HG02884 (cell line): ENCODE results near the gene EIF3A.
A peak's percentile ranks its signal among the peaks of the same experiment; 100 is the strongest.
"Not testable (repeated sequence)": the region's sequence is repeated elsewhere in the genome, so short reads cannot be mapped to it uniquely, and the experiment has no call there.

Experiments used
- ATAC-seq: cut with Tn5 transposase; IDR thresholded peaks from one replicate; pipeline ENCODE4 v1.9.1; 2021; ENCODE audit warnings: mild to moderate bottlenecking, moderate library complexity; ENCODE audit not compliant: unreplicated experiment

Gene EIF3A

GRCh38 chr10:119059557-119059956 is 21.1 kb downstream of the EIF3A start:
- no peak for ATAC-seq

- no peak for ATAC-seq
These were observed 22.6 kb downstream of the EIF3A start for GRCh38 chr10:119058010-119058409.

- ATAC-seq = no peak
These were observed 25.1 kb downstream of the EIF3A start for GRCh38 chr10:119055472-119055871.

GRCh38 chr10:119051775-119052174 is 28.8 kb downstream of the EIF3A start:
- no peak for ATAC-seq

- no peak for ATAC-seq
These were observed 30.8 kb downstream of the EIF3A start for GRCh38 chr10:119049777-119050176.

- no peak for ATAC-seq
These were observed 31.3 kb downstream of the EIF3A start for GRCh38 chr10:119049361-119049760.

- ATAC-seq = no peak
These were observed 35.1 kb downstream of the EIF3A start for GRCh38 chr10:119045561-119045960.

- no peak for ATAC-seq
These were observed 38.4 kb downstream of the EIF3A start for GRCh38 chr10:119042169-119042568.

GRCh38 chr10:119041326-119041725 is 39.3 kb downstream of the EIF3A start:
- ATAC-seq = no peak

- ATAC-seq = no peak
These were observed 41.5 kb downstream of the EIF3A start for GRCh38 chr10:119039161-119039560.

- no peak for ATAC-seq
These were observed 49.0 kb downstream of the EIF3A start for GRCh38 chr10:119031496-119032059.

GRCh38 chr10:119030421-119031250 is 50.0 kb downstream of the EIF3A start:
- ATAC-seq = peak; percentile 55

- ATAC-seq = peak; percentile 12
These were observed 50.8 kb downstream of the EIF3A start, which contains the start of gene NANOS1 for GRCh38 chr10:119029613-119030420. Gene NANOS1 (plus strand): TSS chr10:119029714. CDS start chr10:119029802, 88 bp downstream.

GRCh38 chr10:119028900-119029612 is 51.6 kb downstream of the EIF3A start:
- peak; percentile 53 for ATAC-seq

GRCh38 chr10:119028445-119028899 is 52.1 kb downstream of the EIF3A start:
- ATAC-seq = not testable (repeated sequence)

- no peak for ATAC-seq
These were observed 54.1 kb downstream of the EIF3A start for GRCh38 chr10:119026301-119027110.

GRCh38 chr10:119025776-119026175 is 54.8 kb downstream of the EIF3A start:
- ATAC-seq = no peak

GRCh38 chr10:119025336-119025735 is 55.3 kb downstream of the EIF3A start:
- no peak for ATAC-seq

- no peak for ATAC-seq
These were observed 55.7 kb downstream of the EIF3A start for GRCh38 chr10:119024882-119025281.

GRCh38 chr10:119023553-119023868 is 57.1 kb downstream of the EIF3A start:
- no peak for ATAC-seq
